GM21619 (cell line): ENCODE data around the gene RFT1.

Experiments
- ATAC-seq: cut with Tn5 transposase; IDR thresholded peaks from one replicate; pipeline ENCODE4 v1.9.1; 2021; ENCODE audit not compliant: unreplicated experiment

RFT1 gene

DNA sequence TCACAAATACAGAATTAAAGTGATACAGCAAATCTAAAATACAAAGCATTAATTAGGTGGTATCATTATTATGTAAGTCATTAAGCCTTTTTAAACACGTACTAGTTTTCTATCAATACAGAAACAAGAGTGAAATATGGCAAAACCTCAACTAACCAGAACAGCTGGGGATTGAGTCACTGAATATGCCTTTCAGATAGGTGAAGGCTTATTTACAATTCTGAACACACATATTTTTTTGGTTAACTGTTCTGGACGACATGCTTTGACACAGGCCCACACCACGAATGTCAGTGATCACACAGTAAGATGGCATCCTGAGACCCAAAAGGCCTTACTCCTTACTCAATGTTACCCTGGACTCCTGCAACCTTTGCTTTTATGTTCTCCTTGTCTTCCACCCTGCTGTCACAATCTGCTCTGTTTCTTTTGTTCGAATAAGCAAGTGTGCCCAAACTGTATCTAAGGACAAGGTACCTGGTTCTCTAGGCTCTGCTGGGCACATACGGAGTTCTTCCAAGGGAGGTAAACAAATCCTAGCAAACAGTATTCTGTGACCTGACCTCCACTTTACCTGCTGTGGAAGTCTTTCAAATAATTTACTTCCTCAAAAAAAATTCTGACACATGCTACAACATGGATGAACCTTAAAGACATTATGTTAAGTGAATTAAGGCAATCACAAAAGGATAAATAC lies 91.4 kb downstream of the RFT1 start:
- no peak for ATAC-seq
